NCI-H526 (cell line): ENCODE measurements around the gene PNPLA7.
A peak's percentile ranks its signal among the peaks of the same experiment; 100 is the strongest.

Experiments
- DNase-seq, 2 experiments: peaks; one replicate each; lab custom pipeline; 2025; lab: John Stamatoyannopoulos, UW

PNPLA7 gene

GRCh38 chr9:137494550-137495351 lies 55.5 kb downstream of the PNPLA7 start:
- DNase-seq = no peak

- DNase-seq = no peak
Observed at GRCh38 chr9:137494104-137494544, 56.1 kb downstream of the PNPLA7 start.

- DNase-seq = no peak
Observed at GRCh38 chr9:137493364-137494103, 56.7 kb downstream of the PNPLA7 start.

- peak in 1 of 2 experiments; percentile 32 for DNase-seq
Observed at GRCh38 chr9:137492464-137493363, 57.5 kb downstream of the PNPLA7 start.

GRCh38 chr9:137491735-137492432 lies 58.3 kb downstream of the PNPLA7 start:
- no peak for DNase-seq

- DNase-seq = no peak
Observed at GRCh38 chr9:137490532-137491186, 59.5 kb downstream of the PNPLA7 start.

GRCh38 chr9:137488906-137489305 lies 61.3 kb downstream of the PNPLA7 start:
- no peak for DNase-seq

- no peak for DNase-seq
Observed at GRCh38 chr9:137488327-137488653, 61.9 kb downstream of the PNPLA7 start.

GRCh38 chr9:137487454-137488326 lies 62.5 kb downstream of the PNPLA7 start:
- DNase-seq = no peak

- no peak for DNase-seq
Observed at GRCh38 chr9:137486545-137487453, 63.4 kb downstream of the PNPLA7 start.

GRCh38 chr9:137486141-137486490 lies 64.1 kb downstream of the PNPLA7 start:
- no peak for DNase-seq

GRCh38 chr9:137485343-137486140 lies 64.7 kb downstream of the PNPLA7 start:
- DNase-seq = no peak

- no peak for DNase-seq
Observed at GRCh38 chr9:137484551-137485315, 65.5 kb downstream of the PNPLA7 start.

- no peak for DNase-seq
Observed at GRCh38 chr9:137482094-137482781, 68.0 kb downstream of the PNPLA7 start.

- no peak for DNase-seq
Observed at GRCh38 chr9:137480686-137481683, 69.2 kb downstream of the PNPLA7 start.
